GM12878 (cell line): Measurements from ENCODE around the gene ABCA4. TPM values are rescaled to one million over a fixed set of nuclear protein-coding genes. Genes with fewer than 3 reads are reported as not detected.

Source experiments
- POLR2A ChIP-seq: IDR thresholded peaks from 2 replicates; pipeline ENCODE4 v1.6.1; 2011; ENCODE audit warnings: low read depth, mild to moderate bottlenecking, low read length
- SREBF1 ChIP-seq: IDR thresholded peaks from 2 replicates; pipeline ENCODE4 v1.6.1; 2012; ENCODE audit warnings: mild to moderate bottlenecking, low read length
- polyA plus RNA-seq, 11 experiments: library from polyadenylated mRNA; depleted of rRNA in 4 of 11; unstranded in 6 of 11; stranded (reverse) in 5 of 11; fragments of >200 nt; fragmentation: Nextera tagmentation in 4 of 11; fragmentation: Illumina TruSeq in 1 of 11; extraction: Ambion mirVana in 4 of 11; extraction: Trizol in 1 of 11; gene quantifications; 1 replicate in 1 of 11; 2 replicates in 10 of 11; pipeline versions ENCODE4 v1.2.1 to v1.2.3, GENCODE V29; 2011 to 2016; ENCODE audit warnings: inconsistent platforms in 2 of 11, missing spikeins in 2 of 11, low read depth in 1 of 11
- total RNA-seq, 4 experiments: library from RNA; depleted of rRNA in 3 of 4; stranded (reverse); fragments of >200 nt in 3 of 4; fragmentation: Illumina TruSeq in 1 of 4; extraction: Trizol in 1 of 4; gene quantifications; 2 replicates each; pipeline versions ENCODE4 v1.2.1 to v1.2.3, GENCODE V29; 2013 to 2021
- TF ChIP-seq, protein P1 (sequence below): fragments of 450-650 bp; IDR thresholded peaks from 2 replicates; pipeline ENCODE4 v1.6.1; 2018; ENCODE audit warnings: mild to moderate bottlenecking, low read depth, moderate library complexity; ENCODE audit not compliant: partially characterized antibody
- TF ChIP-seq, protein P2 (sequence below), 3 experiments: IDR thresholded peaks in 2 of 3; conservative IDR thresholded peaks in 1 of 3; 2 replicates each; pipeline ENCODE4 v1.5.1; 2011; ENCODE audit warnings: low read depth in 3 of 3, low read length in 3 of 3, mild to moderate bottlenecking in 3 of 3, control low read depth in 2 of 3, moderate library complexity in 2 of 3, inconsistent platforms in 1 of 3, mixed read lengths in 1 of 3; ENCODE audit not compliant: control insufficient read depth in 2 of 3, insufficient read depth in 1 of 3; ENCODE audit errors: extremely low read depth in 1 of 3
- TF ChIP-seq, protein P3 (sequence below): IDR thresholded peaks from 2 replicates; pipeline ENCODE4 v1.6.1; 2011; ENCODE audit warnings: low read depth, low read length, improper control_type of control experiment, borderline replicate concordance
- TF ChIP-seq, protein P4 (sequence below): IDR thresholded peaks from 2 replicates; pipeline ENCODE4 v1.6.1; 2011; ENCODE audit warnings: mild to moderate bottlenecking, low read depth, low read length, moderate library complexity; ENCODE audit not compliant: insufficient replicate concordance
- TF ChIP-seq, protein P5 (sequence below): IDR thresholded peaks from 2 replicates; pipeline ENCODE4 v1.6.1; 2012; ENCODE audit warnings: low read length, inconsistent platforms

The ABCA4 gene
- total and polyA plus RNA-seq, 10 of the 15 experiments (the other 5 are each of a cell fraction or from before 2014, with no cell fraction given) = 0.03 to 0.28 (median 0.11) TPM; not detected in 3

DNA sequence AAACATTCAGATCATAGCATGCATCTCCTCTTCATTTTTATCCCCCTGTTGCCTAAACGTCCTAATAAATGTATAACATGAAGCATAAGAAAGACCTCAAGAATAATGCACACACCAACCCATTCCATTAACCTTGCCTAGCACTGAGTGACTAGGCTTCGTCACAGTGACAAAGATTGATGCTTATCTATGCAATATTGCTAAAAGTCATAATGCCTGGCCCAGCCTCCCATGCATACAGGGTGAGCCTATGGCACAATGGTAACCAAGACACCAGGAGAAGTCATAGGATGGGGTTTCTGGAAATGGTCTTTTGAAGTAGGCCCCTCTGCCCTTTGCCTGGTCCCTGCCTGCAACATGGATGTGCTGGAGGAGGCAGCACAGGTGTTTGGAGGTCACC is 33.8 kb downstream of the ABCA4 start (continued):
- TF ChIP-seq, protein P1, sequence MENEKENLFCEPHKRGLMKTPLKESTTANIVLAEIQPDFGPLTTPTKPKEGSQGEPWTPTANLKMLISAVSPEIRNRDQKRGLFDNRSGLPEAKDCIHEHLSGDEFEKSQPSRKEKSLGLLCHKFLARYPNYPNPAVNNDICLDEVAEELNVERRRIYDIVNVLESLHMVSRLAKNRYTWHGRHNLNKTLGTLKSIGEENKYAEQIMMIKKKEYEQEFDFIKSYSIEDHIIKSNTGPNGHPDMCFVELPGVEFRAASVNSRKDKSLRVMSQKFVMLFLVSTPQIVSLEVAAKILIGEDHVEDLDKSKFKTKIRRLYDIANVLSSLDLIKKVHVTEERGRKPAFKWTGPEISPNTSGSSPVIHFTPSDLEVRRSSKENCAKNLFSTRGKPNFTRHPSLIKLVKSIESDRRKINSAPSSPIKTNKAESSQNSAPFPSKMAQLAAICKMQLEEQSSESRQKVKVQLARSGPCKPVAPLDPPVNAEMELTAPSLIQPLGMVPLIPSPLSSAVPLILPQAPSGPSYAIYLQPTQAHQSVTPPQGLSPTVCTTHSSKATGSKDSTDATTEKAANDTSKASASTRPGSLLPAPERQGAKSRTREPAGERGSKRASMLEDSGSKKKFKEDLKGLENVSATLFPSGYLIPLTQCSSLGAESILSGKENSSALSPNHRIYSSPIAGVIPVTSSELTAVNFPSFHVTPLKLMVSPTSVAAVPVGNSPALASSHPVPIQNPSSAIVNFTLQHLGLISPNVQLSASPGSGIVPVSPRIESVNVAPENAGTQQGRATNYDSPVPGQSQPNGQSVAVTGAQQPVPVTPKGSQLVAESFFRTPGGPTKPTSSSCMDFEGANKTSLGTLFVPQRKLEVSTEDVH = no peak
- TF ChIP-seq, protein P2, sequence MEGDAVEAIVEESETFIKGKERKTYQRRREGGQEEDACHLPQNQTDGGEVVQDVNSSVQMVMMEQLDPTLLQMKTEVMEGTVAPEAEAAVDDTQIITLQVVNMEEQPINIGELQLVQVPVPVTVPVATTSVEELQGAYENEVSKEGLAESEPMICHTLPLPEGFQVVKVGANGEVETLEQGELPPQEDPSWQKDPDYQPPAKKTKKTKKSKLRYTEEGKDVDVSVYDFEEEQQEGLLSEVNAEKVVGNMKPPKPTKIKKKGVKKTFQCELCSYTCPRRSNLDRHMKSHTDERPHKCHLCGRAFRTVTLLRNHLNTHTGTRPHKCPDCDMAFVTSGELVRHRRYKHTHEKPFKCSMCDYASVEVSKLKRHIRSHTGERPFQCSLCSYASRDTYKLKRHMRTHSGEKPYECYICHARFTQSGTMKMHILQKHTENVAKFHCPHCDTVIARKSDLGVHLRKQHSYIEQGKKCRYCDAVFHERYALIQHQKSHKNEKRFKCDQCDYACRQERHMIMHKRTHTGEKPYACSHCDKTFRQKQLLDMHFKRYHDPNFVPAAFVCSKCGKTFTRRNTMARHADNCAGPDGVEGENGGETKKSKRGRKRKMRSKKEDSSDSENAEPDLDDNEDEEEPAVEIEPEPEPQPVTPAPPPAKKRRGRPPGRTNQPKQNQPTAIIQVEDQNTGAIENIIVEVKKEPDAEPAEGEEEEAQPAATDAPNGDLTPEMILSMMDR (IDR thresholded peaks at IDR 0.05 in 2 of 3, conservative IDR thresholded peaks at IDR 0.05 in 1 of 3; ENCODE audit: control insufficient read depth in 2 of 3, extremely low read depth in 1 of 3, insufficient read depth in 1 of 3, low read depth in 3 of 3, low read length in 3 of 3) = no peak
- TF ChIP-seq SREBF1 (no peak), POLR2A (no peak)
- TF ChIP-seq, protein P3, sequence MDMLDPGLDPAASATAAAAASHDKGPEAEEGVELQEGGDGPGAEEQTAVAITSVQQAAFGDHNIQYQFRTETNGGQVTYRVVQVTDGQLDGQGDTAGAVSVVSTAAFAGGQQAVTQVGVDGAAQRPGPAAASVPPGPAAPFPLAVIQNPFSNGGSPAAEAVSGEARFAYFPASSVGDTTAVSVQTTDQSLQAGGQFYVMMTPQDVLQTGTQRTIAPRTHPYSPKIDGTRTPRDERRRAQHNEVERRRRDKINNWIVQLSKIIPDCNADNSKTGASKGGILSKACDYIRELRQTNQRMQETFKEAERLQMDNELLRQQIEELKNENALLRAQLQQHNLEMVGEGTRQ = no peak
- TF ChIP-seq, protein P4, sequence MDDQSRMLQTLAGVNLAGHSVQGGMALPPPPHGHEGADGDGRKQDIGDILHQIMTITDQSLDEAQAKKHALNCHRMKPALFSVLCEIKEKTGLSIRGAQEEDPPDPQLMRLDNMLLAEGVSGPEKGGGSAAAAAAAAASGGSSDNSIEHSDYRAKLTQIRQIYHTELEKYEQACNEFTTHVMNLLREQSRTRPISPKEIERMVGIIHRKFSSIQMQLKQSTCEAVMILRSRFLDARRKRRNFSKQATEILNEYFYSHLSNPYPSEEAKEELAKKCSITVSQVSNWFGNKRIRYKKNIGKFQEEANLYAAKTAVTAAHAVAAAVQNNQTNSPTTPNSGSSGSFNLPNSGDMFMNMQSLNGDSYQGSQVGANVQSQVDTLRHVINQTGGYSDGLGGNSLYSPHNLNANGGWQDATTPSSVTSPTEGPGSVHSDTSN = no peak
- TF ChIP-seq, protein P5, sequence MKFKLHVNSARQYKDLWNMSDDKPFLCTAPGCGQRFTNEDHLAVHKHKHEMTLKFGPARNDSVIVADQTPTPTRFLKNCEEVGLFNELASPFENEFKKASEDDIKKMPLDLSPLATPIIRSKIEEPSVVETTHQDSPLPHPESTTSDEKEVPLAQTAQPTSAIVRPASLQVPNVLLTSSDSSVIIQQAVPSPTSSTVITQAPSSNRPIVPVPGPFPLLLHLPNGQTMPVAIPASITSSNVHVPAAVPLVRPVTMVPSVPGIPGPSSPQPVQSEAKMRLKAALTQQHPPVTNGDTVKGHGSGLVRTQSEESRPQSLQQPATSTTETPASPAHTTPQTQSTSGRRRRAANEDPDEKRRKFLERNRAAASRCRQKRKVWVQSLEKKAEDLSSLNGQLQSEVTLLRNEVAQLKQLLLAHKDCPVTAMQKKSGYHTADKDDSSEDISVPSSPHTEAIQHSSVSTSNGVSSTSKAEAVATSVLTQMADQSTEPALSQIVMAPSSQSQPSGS = no peak
